ENCODE measurements around the gene LAMTOR1. TPM values are rescaled to one million over a fixed set of nuclear protein-coding genes. Genes with fewer than 3 reads are reported as not detected.

The LAMTOR1 gene
- total and polyA plus RNA-seq, 2 of the 8 experiments (the other 6 are each of a cell fraction or from before 2014, with no cell fraction given): 82.1 to 160 TPM

DNA sequence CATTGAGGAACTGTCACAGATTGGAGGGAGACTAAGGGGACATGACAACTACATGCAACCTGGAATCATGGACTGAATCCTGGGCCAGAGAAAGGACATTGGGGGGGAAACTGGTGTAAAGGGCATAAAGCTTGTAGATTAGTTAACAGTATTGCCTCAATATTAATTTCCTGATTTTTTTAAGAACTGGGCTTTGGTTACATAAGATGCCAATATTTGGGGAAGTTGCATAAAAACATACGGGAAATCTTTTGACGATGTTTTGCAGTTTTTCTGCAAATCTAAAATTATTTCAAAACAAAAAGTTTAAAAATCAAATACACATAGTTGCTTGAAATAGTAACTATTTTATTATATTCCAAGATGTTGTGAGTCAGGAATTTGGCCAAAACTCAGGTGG, 29.5 kb upstream of the LAMTOR1 start:
- no peak overlapping the region for H3K18ac ChIP-seq (ENCODE audit: extremely low read depth, low read length)
- no peak overlapping the region for H2AK5ac ChIP-seq (ENCODE audit: low read depth, low read length)
- no peaks in the 10 kb centered on the region; the same call in 1 of the 2 replicates for H3K23me2 ChIP-seq (ENCODE audit: low read depth, low read length)
- DNase-seq (ENCODE audit: low read depth in 1 of 2, low spot score in 2 of 2) (no peak), FAIRE-seq (no peak)
- ChIA-PET POLR2A (ENCODE audit: partially characterized antibody) (no interaction called here), CTCF (ENCODE audit: partially characterized antibody) (interaction anchor here (1.2 to 1.4 kb wide), 3 partner anchors 11 to 298 kb away, joined by 3 to 6 read pairs (median 4); no protein-coding TSS in a partner anchor)
- no peak overlapping the region for H2BK5ac ChIP-seq (ENCODE audit: low read depth, low read length)
- no peak overlapping the region for H2AFZ ChIP-seq (ENCODE audit: low read length)
- H3K4me2 ChIP-seq (ENCODE audit: insufficient read depth in 1 of 2, low read depth in 2 of 2, low read length in 2 of 2): no peak overlapping the region
- no peak overlapping the region for H2BK20ac ChIP-seq (ENCODE audit: low read length)
- H3K9me3 ChIP-seq (ENCODE audit: insufficient read depth in 2 of 2, low read depth in 1 of 2, low read length in 1 of 2): peaks cover 13 to 14% of the 10 kb centered on the region in 2 experiments
- no peak overlapping the region for H2BK15ac ChIP-seq (ENCODE audit: low read length)
- H4K20me1 ChIP-seq (replicated peaks in 1 of 2; ENCODE audit: control insufficient read depth in 1 of 2, insufficient read depth in 2 of 2, low read length in 2 of 2): no peaks in the 10 kb centered on the region
- no peaks in the 10 kb centered on the region for H3K4me1 ChIP-seq (replicated peaks in 1 of 4; ENCODE audit: control insufficient read depth in 3 of 4, insufficient read depth in 4 of 4, low read length in 3 of 4)
- no peak overlapping the region for H4K5ac ChIP-seq (ENCODE audit: insufficient read length, low read depth, low read length)
- no peaks in the 10 kb centered on the region for H3K36me3 ChIP-seq (ENCODE audit: control insufficient read depth in 2 of 4, insufficient read depth in 4 of 4, low read length in 3 of 4)
- no peak overlapping the region for H3K9ac ChIP-seq (replicated peaks in 1 of 4; ENCODE audit: extremely low read depth in 1 of 4, low read depth in 3 of 4, low read length in 3 of 4)
- no peak overlapping the region for H3K27ac ChIP-seq (ENCODE audit: low read depth, low read length)
- H4K91ac ChIP-seq (replicated peaks; ENCODE audit: insufficient read length, low read length): no peak overlapping the region
- no peaks in the 10 kb centered on the region for H3K79me1 ChIP-seq (ENCODE audit: low read depth, low read length)
- H3K14ac ChIP-seq (ENCODE audit: insufficient read length): no peak overlapping the region
- TF ChIP-seq KDM5A (IDR thresholded peaks at IDR 0.05; ENCODE audit: low read length) (no peak), SRF (IDR thresholded peaks at IDR 0.05; ENCODE audit: low read depth, low read length) (no peak), KDM4A (IDR thresholded peaks at IDR 0.05; ENCODE audit: low read depth, low read length, severe bottlenecking) (no peak), KDM1A (IDR thresholded peaks at IDR 0.05; ENCODE audit: borderline replicate concordance, low read length) (no peak)
- TF ChIP-seq, protein P1, sequence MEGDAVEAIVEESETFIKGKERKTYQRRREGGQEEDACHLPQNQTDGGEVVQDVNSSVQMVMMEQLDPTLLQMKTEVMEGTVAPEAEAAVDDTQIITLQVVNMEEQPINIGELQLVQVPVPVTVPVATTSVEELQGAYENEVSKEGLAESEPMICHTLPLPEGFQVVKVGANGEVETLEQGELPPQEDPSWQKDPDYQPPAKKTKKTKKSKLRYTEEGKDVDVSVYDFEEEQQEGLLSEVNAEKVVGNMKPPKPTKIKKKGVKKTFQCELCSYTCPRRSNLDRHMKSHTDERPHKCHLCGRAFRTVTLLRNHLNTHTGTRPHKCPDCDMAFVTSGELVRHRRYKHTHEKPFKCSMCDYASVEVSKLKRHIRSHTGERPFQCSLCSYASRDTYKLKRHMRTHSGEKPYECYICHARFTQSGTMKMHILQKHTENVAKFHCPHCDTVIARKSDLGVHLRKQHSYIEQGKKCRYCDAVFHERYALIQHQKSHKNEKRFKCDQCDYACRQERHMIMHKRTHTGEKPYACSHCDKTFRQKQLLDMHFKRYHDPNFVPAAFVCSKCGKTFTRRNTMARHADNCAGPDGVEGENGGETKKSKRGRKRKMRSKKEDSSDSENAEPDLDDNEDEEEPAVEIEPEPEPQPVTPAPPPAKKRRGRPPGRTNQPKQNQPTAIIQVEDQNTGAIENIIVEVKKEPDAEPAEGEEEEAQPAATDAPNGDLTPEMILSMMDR (IDR thresholded peaks at IDR 0.05; ENCODE audit: control extremely low read depth in 1 of 3, insufficient read depth in 1 of 3, low read depth in 1 of 3, low read length in 3 of 3): no peak
- WGBS, 2 experiments (ENCODE audit: extremely low coverage in 1 of 2, insufficient coverage in 1 of 2, insufficient read length in 1 of 2, insufficient replicate concordance in 2 of 2, low coverage in 1 of 2, low lambda C conversion rate in 2 of 2, missing lambda C conversion rate in 1 of 2): 98% methylated on average over 2 of the region's 2 CpGs; no CpG with 5 or more reads in 1 of the 2 experiments
- H2BK120ac ChIP-seq (replicated peaks; ENCODE audit: low read depth, low read length): no peak overlapping the region
- no peak overlapping the region for H4K8ac ChIP-seq (ENCODE audit: extremely low read depth, insufficient read depth, low read length)
- H2BK12ac ChIP-seq (ENCODE audit: low read depth, low read length): no peak overlapping the region
- H3K79me2 ChIP-seq (ENCODE audit: control insufficient read depth in 1 of 2, insufficient read depth in 2 of 2, low read length in 2 of 2): no peaks in the 10 kb centered on the region
- no peak overlapping the region for H3K4ac ChIP-seq (replicated peaks; ENCODE audit: insufficient read length, low read depth, low read length)
- no peak overlapping the region for H3K56ac ChIP-seq (replicated peaks; ENCODE audit: insufficient read length, low read depth, low read length)
- H3K4me3 ChIP-seq (ENCODE audit: extremely low read depth in 1 of 4, insufficient read depth in 2 of 4, low read depth in 3 of 4, low read length in 4 of 4): no peak overlapping the region
- no peak overlapping the region for H3K23ac ChIP-seq (ENCODE audit: insufficient read length)
- no peaks in the 10 kb centered on the region; a peak in 2 of 7 replicates for H3K27me3 ChIP-seq (replicated peaks in 1 of 4; ENCODE audit: control insufficient read depth in 3 of 4, extremely low read depth in 1 of 4, insufficient read depth in 3 of 4, low read length in 3 of 4)
